HepG2 (cell line): ENCODE data around the gene CCDC154. TPM values are rescaled to one million over a fixed set of nuclear protein-coding genes. Genes with fewer than 3 reads are reported as not detected.

ENCODE experiments used
- DPF2 ChIP-seq: sonication (generic); formaldehyde crosslinking; IDR thresholded peaks from 2 replicates; pipeline ENCODE4 v1.4.0; 2020; ENCODE audit warnings: mild to moderate bottlenecking, low read depth, missing genetic modification reagents, borderline replicate concordance
- FOXJ3 ChIP-seq: sonication (generic); formaldehyde crosslinking; IDR thresholded peaks from 2 replicates; pipeline ENCODE4 v1.4.0; 2020; ENCODE audit warnings: missing genetic modification reagents, mild to moderate bottlenecking, borderline replicate concordance
- IKZF1 ChIP-seq: fragments of 450-650 bp; IDR thresholded peaks from 2 replicates; pipeline ENCODE4 v1.7.1; 2016
- KLF12 ChIP-seq: sonication (generic); formaldehyde crosslinking; IDR thresholded peaks from 2 replicates; pipeline ENCODE4 v1.4.0; 2020; ENCODE audit warnings: missing genetic modification reagents, borderline replicate concordance
- LCORL ChIP-seq, 2 experiments: fragments of 450-650 bp in 1 of 2; sonication (generic) in 1 of 2; formaldehyde crosslinking in 1 of 2; IDR thresholded peaks; 2 replicates each; pipeline versions ENCODE4 v1.5.0 to v1.6.1; 2017 to 2020; ENCODE audit warnings: antibody characterized with exemption in 1 of 2, missing genetic modification reagents in 1 of 2
- NCOA1 ChIP-seq: sonication (generic); formaldehyde crosslinking; IDR thresholded peaks from 2 replicates; pipeline ENCODE4 v1.9.0; 2021; ENCODE audit warnings: missing genetic modification reagents
- SIX4 ChIP-seq: sonication (generic); formaldehyde crosslinking; IDR thresholded peaks from 2 replicates; pipeline ENCODE4 v1.4.0; 2020; ENCODE audit warnings: missing genetic modification reagents
- SMAD1 ChIP-seq: sonication (generic); formaldehyde crosslinking; IDR thresholded peaks from 2 replicates; pipeline ENCODE4 v1.4.0; 2020; ENCODE audit warnings: missing genetic modification reagents, low read depth, mild to moderate bottlenecking, borderline replicate concordance
- SRF ChIP-seq: IDR thresholded peaks from 2 replicates; pipeline ENCODE4 v1.6.1; 2011; ENCODE audit warnings: mild to moderate bottlenecking, low read depth, low read length, moderate library complexity
- ZKSCAN5 ChIP-seq: sonication (generic); formaldehyde crosslinking; IDR thresholded peaks from 2 replicates; pipeline ENCODE4 v1.5.1; 2020; ENCODE audit warnings: mild to moderate bottlenecking, missing genetic modification reagents
- ZNF274 ChIP-seq: sonication (generic); formaldehyde crosslinking; IDR thresholded peaks from 2 replicates; pipeline ENCODE4 v1.5.1; 2020; ENCODE audit warnings: mild to moderate bottlenecking, missing genetic modification reagents
- ZNF3 ChIP-seq: IDR thresholded peaks from 2 replicates; pipeline ENCODE4 v1.7.0; 2017; ENCODE audit warnings: inconsistent platforms
- ZNF33B ChIP-seq: sonication (generic); formaldehyde crosslinking; IDR thresholded peaks from 2 replicates; pipeline ENCODE4 v1.5.1; 2020; ENCODE audit warnings: mild to moderate bottlenecking, missing genetic modification reagents
- ZNF430 ChIP-seq: sonication (generic); formaldehyde crosslinking; IDR thresholded peaks from 2 replicates; pipeline ENCODE4 v1.9.0; 2021; ENCODE audit warnings: mild to moderate bottlenecking, missing genetic modification reagents
- ZNF44 ChIP-seq: sonication (generic); formaldehyde crosslinking; IDR thresholded peaks from 2 replicates; pipeline ENCODE4 v1.5.1; 2020; ENCODE audit warnings: mild to moderate bottlenecking, missing genetic modification reagents
- ZNF441 ChIP-seq: sonication (generic); formaldehyde crosslinking; IDR thresholded peaks from 2 replicates; pipeline ENCODE4 v1.7.0; 2021; ENCODE audit warnings: missing genetic modification reagents, borderline replicate concordance
- ZNF790 ChIP-seq: sonication (generic); formaldehyde crosslinking; IDR thresholded peaks from 2 replicates; pipeline ENCODE4 v1.8.0; 2022; ENCODE audit warnings: missing genetic modification reagents, mild to moderate bottlenecking, borderline replicate concordance
- polyA plus RNA-seq, 8 experiments: library from polyadenylated mRNA; depleted of rRNA in 3 of 8; stranded (reverse) in 7 of 8; unstranded in 1 of 8; fragments of >200 nt; fragmentation: Illumina TruSeq in 4 of 8; extraction: Trizol in 4 of 8; gene quantifications; 2 replicates each; pipeline versions ENCODE4 v1.2.1 to v1.2.3, GENCODE V29; 2011 to 2016; ENCODE audit warnings: low read depth in 4 of 8, missing spikeins in 1 of 8, mixed read lengths in 1 of 8; ENCODE audit not compliant: insufficient read depth in 1 of 8
- total RNA-seq, 5 experiments: library from RNA; depleted of rRNA; stranded (reverse); fragments of >200 nt; fragmentation: Illumina TruSeq; extraction: Trizol; gene quantifications; 2 replicates each; pipeline ENCODE4 v1.2.3, GENCODE V29; 2016; ENCODE audit warnings: low read depth in 1 of 5
- TF ChIP-seq, protein P1 (sequence below): sonication (generic); formaldehyde crosslinking; IDR thresholded peaks from 2 replicates; pipeline ENCODE4 v1.5.0; 2020; ENCODE audit warnings: mild to moderate bottlenecking, missing genetic modification reagents
- TF ChIP-seq, protein P2 (sequence below): sonication (generic); formaldehyde crosslinking; IDR thresholded peaks from 2 replicates; pipeline ENCODE4 v1.4.0; 2020; ENCODE audit warnings: mild to moderate bottlenecking, low read depth, missing genetic modification reagents
- TF ChIP-seq, protein P3 (sequence below): sonication (generic); formaldehyde crosslinking; IDR thresholded peaks from 2 replicates; pipeline ENCODE4 v1.5.0; 2020; ENCODE audit warnings: missing genetic modification reagents
- TF ChIP-seq, protein P4 (sequence below): sonication (generic); formaldehyde crosslinking; IDR thresholded peaks from 2 replicates; pipeline ENCODE4 v1.5.0; 2020; ENCODE audit warnings: mild to moderate bottlenecking, missing genetic modification reagents, borderline replicate concordance

CCDC154 gene
- total and polyA plus RNA-seq, 2 of the 13 experiments (the other 11 are each of a cell fraction or from before 2014, with no cell fraction given) = 0.92 to 1.5 TPM

DNA sequence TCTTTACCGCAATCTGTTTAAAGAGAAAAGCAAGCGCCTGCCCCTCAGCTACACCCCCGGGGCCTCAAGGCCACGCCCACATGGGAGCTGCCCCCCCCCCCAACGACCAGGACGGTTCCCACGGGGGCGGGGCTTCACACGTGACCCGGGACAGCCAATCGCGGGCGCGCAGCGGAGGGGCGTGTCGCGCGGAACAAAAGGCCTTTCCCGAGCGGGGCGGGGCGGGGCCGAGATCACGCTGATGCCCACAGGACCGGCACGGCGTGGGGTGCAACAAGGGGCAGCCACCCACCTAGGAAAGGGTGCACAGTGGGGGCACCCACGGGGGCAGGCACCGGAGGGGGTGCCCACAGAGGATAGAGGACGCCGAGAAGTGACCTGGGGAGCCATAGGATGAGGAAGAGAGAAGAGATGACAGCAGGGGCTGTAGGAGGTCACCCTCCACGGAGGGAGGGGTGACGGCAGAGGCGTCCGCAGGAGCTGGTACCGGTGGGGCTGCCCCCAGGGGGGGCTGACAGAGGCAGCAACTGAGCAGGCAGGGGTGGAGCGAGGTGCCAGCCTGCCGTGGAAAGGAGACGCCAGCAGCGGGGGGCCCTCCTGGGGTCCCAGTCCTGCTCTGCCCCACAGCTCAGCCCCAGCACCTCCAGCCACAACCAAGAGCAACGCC, 36.1 kb downstream of the CCDC154 start (continued):
- TF ChIP-seq, protein P1, sequence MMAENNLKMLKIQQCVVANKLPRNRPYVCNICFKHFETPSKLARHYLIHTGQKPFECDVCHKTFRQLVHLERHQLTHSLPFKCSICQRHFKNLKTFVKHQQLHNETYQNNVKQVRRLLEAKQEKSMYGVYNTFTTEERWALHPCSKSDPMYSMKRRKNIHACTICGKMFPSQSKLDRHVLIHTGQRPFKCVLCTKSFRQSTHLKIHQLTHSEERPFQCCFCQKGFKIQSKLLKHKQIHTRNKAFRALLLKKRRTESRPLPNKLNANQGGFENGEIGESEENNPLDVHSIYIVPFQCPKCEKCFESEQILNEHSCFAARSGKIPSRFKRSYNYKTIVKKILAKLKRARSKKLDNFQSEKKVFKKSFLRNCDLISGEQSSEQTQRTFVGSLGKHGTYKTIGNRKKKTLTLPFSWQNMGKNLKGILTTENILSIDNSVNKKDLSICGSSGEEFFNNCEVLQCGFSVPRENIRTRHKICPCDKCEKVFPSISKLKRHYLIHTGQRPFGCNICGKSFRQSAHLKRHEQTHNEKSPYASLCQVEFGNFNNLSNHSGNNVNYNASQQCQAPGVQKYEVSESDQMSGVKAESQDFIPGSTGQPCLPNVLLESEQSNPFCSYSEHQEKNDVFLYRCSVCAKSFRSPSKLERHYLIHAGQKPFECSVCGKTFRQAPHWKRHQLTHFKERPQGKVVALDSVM (CRISPR knock-in tag) = peak; percentile 72; the same call in 1 of the 2 replicates
- TF ChIP-seq SIX4 = no peak
- no peak for TF ChIP-seq DPF2
- TF ChIP-seq IKZF1 = no peak
- TF ChIP-seq ZNF44 (CRISPR knock-in tag) = no peak
- TF ChIP-seq ZNF274 (CRISPR knock-in tag) = 0 out of 2 replicates have a peak, but pooled peaks have one; percentile 29
- no peak for TF ChIP-seq LCORL (IDR thresholded peaks at IDR 0.05)
- peak; percentile 24; the same call in 1 of the 2 replicates for TF ChIP-seq LCORL (CRISPR knock-in tag; IDR thresholded peaks at IDR 0.05)
- no peak for TF ChIP-seq ZNF790
- TF ChIP-seq ZNF441 = no peak
- TF ChIP-seq, protein P2, sequence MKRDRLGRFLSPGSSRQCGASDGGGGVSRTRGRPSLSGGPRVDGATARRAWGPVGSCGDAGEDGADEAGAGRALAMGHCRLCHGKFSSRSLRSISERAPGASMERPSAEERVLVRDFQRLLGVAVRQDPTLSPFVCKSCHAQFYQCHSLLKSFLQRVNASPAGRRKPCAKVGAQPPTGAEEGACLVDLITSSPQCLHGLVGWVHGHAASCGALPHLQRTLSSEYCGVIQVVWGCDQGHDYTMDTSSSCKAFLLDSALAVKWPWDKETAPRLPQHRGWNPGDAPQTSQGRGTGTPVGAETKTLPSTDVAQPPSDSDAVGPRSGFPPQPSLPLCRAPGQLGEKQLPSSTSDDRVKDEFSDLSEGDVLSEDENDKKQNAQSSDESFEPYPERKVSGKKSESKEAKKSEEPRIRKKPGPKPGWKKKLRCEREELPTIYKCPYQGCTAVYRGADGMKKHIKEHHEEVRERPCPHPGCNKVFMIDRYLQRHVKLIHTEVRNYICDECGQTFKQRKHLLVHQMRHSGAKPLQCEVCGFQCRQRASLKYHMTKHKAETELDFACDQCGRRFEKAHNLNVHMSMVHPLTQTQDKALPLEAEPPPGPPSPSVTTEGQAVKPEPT (CRISPR knock-in tag) = no peak
- TF ChIP-seq ZNF3 (CRISPR knock-in tag) = no peak
- TF ChIP-seq, protein P3, sequence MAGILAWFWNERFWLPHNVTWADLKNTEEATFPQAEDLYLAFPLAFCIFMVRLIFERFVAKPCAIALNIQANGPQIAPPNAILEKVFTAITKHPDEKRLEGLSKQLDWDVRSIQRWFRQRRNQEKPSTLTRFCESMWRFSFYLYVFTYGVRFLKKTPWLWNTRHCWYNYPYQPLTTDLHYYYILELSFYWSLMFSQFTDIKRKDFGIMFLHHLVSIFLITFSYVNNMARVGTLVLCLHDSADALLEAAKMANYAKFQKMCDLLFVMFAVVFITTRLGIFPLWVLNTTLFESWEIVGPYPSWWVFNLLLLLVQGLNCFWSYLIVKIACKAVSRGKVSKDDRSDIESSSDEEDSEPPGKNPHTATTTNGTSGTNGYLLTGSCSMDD (CRISPR knock-in tag) = no peak
- no peak for TF ChIP-seq ZNF430 (CRISPR knock-in tag)
- peak; percentile 74; the same call in 1 of the 2 replicates for TF ChIP-seq KLF12 (CRISPR knock-in tag)
- no peak for TF ChIP-seq NCOA1 (CRISPR knock-in tag)
- no peak for TF ChIP-seq SRF
- no peak for TF ChIP-seq SMAD1
- no peak for TF ChIP-seq FOXJ3 (CRISPR knock-in tag)
- TF ChIP-seq ZKSCAN5 (CRISPR knock-in tag) = no peak
- TF ChIP-seq ZNF33B (CRISPR knock-in tag) = no peak
- TF ChIP-seq, protein P4, sequence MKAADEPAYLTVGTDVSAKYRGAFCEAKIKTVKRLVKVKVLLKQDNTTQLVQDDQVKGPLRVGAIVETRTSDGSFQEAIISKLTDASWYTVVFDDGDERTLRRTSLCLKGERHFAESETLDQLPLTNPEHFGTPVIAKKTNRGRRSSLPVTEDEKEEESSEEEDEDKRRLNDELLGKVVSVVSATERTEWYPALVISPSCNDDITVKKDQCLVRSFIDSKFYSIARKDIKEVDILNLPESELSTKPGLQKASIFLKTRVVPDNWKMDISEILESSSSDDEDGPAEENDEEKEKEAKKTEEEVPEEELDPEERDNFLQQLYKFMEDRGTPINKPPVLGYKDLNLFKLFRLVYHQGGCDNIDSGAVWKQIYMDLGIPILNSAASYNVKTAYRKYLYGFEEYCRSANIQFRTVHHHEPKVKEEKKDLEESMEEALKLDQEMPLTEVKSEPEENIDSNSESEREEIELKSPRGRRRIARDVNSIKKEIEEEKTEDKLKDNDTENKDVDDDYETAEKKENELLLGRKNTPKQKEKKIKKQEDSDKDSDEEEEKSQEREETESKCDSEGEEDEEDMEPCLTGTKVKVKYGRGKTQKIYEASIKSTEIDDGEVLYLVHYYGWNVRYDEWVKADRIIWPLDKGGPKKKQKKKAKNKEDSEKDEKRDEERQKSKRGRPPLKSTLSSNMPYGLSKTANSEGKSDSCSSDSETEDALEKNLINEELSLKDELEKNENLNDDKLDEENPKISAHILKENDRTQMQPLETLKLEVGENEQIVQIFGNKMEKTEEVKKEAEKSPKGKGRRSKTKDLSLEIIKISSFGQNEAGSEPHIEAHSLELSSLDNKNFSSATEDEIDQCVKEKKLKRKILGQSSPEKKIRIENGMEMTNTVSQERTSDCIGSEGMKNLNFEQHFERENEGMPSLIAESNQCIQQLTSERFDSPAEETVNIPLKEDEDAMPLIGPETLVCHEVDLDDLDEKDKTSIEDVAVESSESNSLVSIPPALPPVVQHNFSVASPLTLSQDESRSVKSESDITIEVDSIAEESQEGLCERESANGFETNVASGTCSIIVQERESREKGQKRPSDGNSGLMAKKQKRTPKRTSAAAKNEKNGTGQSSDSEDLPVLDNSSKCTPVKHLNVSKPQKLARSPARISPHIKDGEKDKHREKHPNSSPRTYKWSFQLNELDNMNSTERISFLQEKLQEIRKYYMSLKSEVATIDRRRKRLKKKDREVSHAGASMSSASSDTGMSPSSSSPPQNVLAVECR = peak; percentile 85; the same call in 1 of the 2 replicates
